ENCODE data around the gene KCTD8.

GRCh38 chr4:44146516-44146915 lies 302.1 kb downstream of the KCTD8 start:
- TF ChIP-seq EZH2 (IDR thresholded peaks at IDR 0.05; ENCODE audit: low read depth): no peak
- no peak for TF ChIP-seq CTCF (conservative IDR thresholded peaks at IDR 0.05)
